HG03139 (cell line): ENCODE results near the gene CLIC3.

Experiments
- ATAC-seq: cut with Tn5 transposase; IDR thresholded peaks from one replicate; pipeline ENCODE4 v1.9.1; 2021; ENCODE audit not compliant: unreplicated experiment

CLIC3 gene

GRCh38 chr9:136968333-136969127 is 27.8 kb downstream of the CLIC3 start:
- no peak for ATAC-seq

- no peak for ATAC-seq
These were observed 30.4 kb downstream of the CLIC3 start for GRCh38 chr9:136965771-136966484.

- no peak for ATAC-seq
These were observed 31.4 kb downstream of the CLIC3 start for GRCh38 chr9:136964833-136965422.

GRCh38 chr9:136964171-136964689 is 32.1 kb downstream of the CLIC3 start:
- ATAC-seq, result no peak

GRCh38 chr9:136963751-136964150 is 32.6 kb downstream of the CLIC3 start:
- ATAC-seq, result no peak

- ATAC-seq, result no peak
These were observed 33.0 kb downstream of the CLIC3 start for GRCh38 chr9:136963341-136963740.

GRCh38 chr9:136962701-136963248 is 33.6 kb downstream of the CLIC3 start:
- no peak for ATAC-seq

- ATAC-seq, result no peak
These were observed 34.2 kb downstream of the CLIC3 start for GRCh38 chr9:136962163-136962562.

- no peak for ATAC-seq
These were observed 34.9 kb downstream of the CLIC3 start for GRCh38 chr9:136961279-136962065.

GRCh38 chr9:136960938-136961275 is 35.5 kb downstream of the CLIC3 start:
- ATAC-seq, result no peak

GRCh38 chr9:136960212-136960937 is 36.0 kb downstream of the CLIC3 start:
- ATAC-seq, result no peak

GRCh38 chr9:136958898-136959850 is 37.2 kb downstream of the CLIC3 start:
- ATAC-seq, result no peak

GRCh38 chr9:136958473-136958872 is 37.9 kb downstream of the CLIC3 start:
- no peak for ATAC-seq

- no peak for ATAC-seq
These were observed 38.5 kb downstream of the CLIC3 start for GRCh38 chr9:136957901-136958300.

- no peak for ATAC-seq
These were observed 38.9 kb downstream of the CLIC3 start for GRCh38 chr9:136957461-136957860.

- ATAC-seq, result no peak
These were observed 39.8 kb downstream of the CLIC3 start for GRCh38 chr9:136956604-136957003.

- ATAC-seq, result no peak
These were observed 40.4 kb downstream of the CLIC3 start for GRCh38 chr9:136955943-136956335.

GRCh38 chr9:136955202-136955942 is 41.0 kb downstream of the CLIC3 start:
- no peak for ATAC-seq
